ENCODE data around the gene CNP. TPM values are rescaled to one million over a fixed set of nuclear protein-coding genes. Genes with fewer than 3 reads are reported as not detected.

The CNP gene
- total RNA-seq, 6 experiments from 2014 or later, result 30.1 to 42.7 (median 33.0) TPM

DNA sequence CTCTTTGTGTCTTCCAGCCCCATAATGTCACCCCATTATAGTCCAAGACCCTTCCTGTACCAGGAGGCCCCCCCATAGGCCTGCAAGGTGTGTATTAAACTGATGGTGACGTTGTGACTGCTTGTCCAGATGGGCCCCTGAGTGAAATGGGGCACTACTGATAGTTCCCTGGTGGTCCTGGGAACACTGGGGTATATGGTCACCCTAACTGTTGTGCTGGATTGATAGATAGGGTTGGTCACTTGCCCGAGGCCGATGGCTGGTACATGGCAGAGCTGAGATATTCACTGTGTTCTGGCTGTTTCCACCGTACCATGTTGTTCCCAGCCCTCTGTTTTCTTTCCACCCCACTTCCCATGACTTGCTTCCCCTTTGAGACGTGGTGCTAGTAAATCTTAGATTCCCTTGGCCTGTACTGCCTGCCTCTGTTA is 4.3 kb downstream of the CNP start:
- 82% methylated on average over 2 of the region's 5 CpGs for WGBS (ENCODE audit: insufficient coverage, low coverage, low lambda C conversion rate, missing lambda C conversion rate)
- Histone ChIP-seq H3K36me3 (peaks cover 0 to 36% (median 8%) of the 10 kb centered on the region in 4 donors), H3K4me1 (peaks cover 0 to 31% (median 13%) of the 10 kb centered on the region in 4 donors), H3K9me3 (no peaks in the 10 kb centered on the region), H3K27me3 (no peaks in the 10 kb centered on the region), H3K27ac (no peak overlapping the region), H3K4me3 (no peak overlapping the region)
- DNase-seq, result no peak
- TF ChIP-seq CTCF (IDR thresholded peaks at IDR 0.05) (no peak), POLR2A (IDR thresholded peaks at IDR 0.05) (no peak)
- no peak for ATAC-seq
- intact Hi-C loops (cut with DNase I), result no loop called here

- ATAC-seq (no peak), DNase-seq (no peak)
- H3K4me3 ChIP-seq, result no peak overlapping the region
- H3K36me3 ChIP-seq, result peaks cover 0 to 44% (median 12%) of the 10 kb centered on the region in 4 donors
- no peaks in the 10 kb centered on the region for H3K9me3 ChIP-seq
- intact Hi-C loops (cut with DNase I), result no loop called here
- no peaks in the 10 kb centered on the region for H3K27me3 ChIP-seq
- H3K27ac ChIP-seq, result peak overlapping the region in 1 of 3 donors; percentile 11
- TF ChIP-seq CTCF (IDR thresholded peaks at IDR 0.05) (no peak), POLR2A (IDR thresholded peaks at IDR 0.05) (no peak)
- peaks cover 0 to 39% (median 16%) of the 10 kb centered on the region in 4 donors for H3K4me1 ChIP-seq
- 79% methylated on average over 12 of the region's 18 CpGs for WGBS (ENCODE audit: insufficient coverage, low coverage, low lambda C conversion rate, missing lambda C conversion rate)
Observed at GRCh38 chr17:41971721-41972523, 5.3 kb downstream of the CNP start.

DNA sequence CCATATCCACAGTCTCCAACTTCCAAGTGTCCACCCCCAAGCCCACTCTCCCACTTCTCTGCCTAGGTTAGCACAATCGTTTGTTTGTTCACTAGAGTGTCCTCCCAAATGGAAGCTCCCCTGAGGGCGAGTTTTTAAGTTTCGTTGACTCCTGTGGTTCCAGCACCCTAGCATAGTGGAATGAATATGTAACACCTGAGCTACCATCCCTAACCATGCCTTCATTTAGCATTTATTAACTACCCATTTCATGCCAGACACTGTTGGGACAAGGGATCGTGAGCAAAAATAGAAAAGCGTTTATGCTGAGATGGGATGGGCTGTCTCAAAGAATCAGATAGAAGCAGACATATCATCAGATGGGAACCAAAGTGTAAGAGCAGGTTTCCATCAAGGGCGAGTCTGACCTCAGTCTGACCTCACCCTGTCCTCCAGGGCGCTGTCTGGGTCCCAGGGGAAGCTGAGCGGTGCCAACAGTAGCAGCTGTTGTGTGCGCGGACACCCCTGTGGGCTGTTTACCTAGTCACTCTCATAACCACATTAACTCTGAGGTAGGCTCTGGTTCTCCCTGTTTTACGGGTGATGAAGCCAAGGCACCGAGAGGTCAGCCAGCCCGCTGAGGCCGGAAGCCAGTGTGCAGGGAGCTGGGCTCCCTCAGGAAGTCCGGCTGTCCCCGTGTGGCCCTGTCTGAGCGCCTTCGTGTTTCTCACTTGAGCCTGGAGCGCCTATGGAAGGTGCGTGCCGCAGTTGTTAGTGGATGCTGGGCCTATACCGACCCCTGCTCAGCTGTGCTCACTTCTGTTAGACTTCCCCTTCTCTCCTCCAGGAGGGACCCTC is 6.2 kb downstream of the CNP start:
- TF ChIP-seq CTCF (IDR thresholded peaks at IDR 0.05), result no peak
- TF ChIP-seq POLR2A (IDR thresholded peaks at IDR 0.05), result no peak
- H3K9me3 ChIP-seq, result no peaks in the 10 kb centered on the region
- no peaks in the 10 kb centered on the region for H3K27me3 ChIP-seq
- H3K4me3 ChIP-seq, result no peak overlapping the region
- ATAC-seq, result peak; percentile 70 to 83 (median 78)
- peaks cover 0 to 53% (median 15%) of the 10 kb centered on the region in 4 donors for H3K36me3 ChIP-seq
- intact Hi-C loops (cut with DNase I), result no loop called here
- peak overlapping the region; percentile 5 to 28 (median 11) for H3K27ac ChIP-seq
- H3K4me1 ChIP-seq, result peaks cover 0 to 39% (median 18%) of the 10 kb centered on the region in 4 donors
- WGBS (ENCODE audit: insufficient coverage, low coverage, low lambda C conversion rate, missing lambda C conversion rate), result 40% methylated on average over 9 of the region's 22 CpGs
- DNase-seq, result peak; percentile 69 to 81 (median 79)

- Histone ChIP-seq H3K27ac (peak overlapping the region in 2 of 3 donors; percentile 11 to 28), H3K9me3 (no peaks in the 10 kb centered on the region), H3K4me3 (no peak overlapping the region), H3K4me1 (peaks cover 0 to 36% (median 18%) of the 10 kb centered on the region in 4 donors), H3K27me3 (no peaks in the 10 kb centered on the region), H3K36me3 (peaks cover 5 to 59% (median 15%) of the 10 kb centered on the region in 4 donors)
- ATAC-seq (no peak), DNase-seq (peak in 1 of 3 donors; percentile 47)
- TF ChIP-seq CTCF (IDR thresholded peaks at IDR 0.05) (no peak), POLR2A (IDR thresholded peaks at IDR 0.05) (no peak)
- WGBS (ENCODE audit: insufficient coverage, low coverage, low lambda C conversion rate, missing lambda C conversion rate), result 73% methylated on average over 5 of the region's 19 CpGs
- intact Hi-C loops (cut with DNase I), result no loop called here
Observed at GRCh38 chr17:41973408-41973811, 6.8 kb downstream of the CNP start.
